HG03159 (cell line): ENCODE measurements around the gene DARS1.
"Not testable (repeated sequence)": the region's sequence is repeated elsewhere in the genome, so short reads cannot be mapped to it uniquely, and the experiment has no call there.

ENCODE experiments used
- ATAC-seq: cut with Tn5 transposase; IDR thresholded peaks from one replicate; pipeline ENCODE4 v1.9.1; 2021; ENCODE audit warnings: mild to moderate bottlenecking, moderate library complexity; ENCODE audit not compliant: unreplicated experiment

DARS1 gene

GRCh38 chr2:135985826-135986393 lies 484 bp upstream of the DARS1 start:
- ATAC-seq, result peak; percentile 37

GRCh38 chr2:135984199-135985017 lies 1.0 kb downstream of the DARS1 start:
- peak; percentile 33 for ATAC-seq

GRCh38 chr2:135980434-135981079 lies 4.9 kb downstream of the DARS1 start:
- no peak for ATAC-seq

- no peak for ATAC-seq
Observed at GRCh38 chr2:135975702-135976101, 9.7 kb downstream of the DARS1 start.

- no peak for ATAC-seq
Observed at GRCh38 chr2:135974036-135974435, 11.4 kb downstream of the DARS1 start.

GRCh38 chr2:135969655-135970387 lies 15.6 kb downstream of the DARS1 start:
- no peak for ATAC-seq

- ATAC-seq, result no peak
Observed at GRCh38 chr2:135965756-135966155, 19.7 kb downstream of the DARS1 start.

GRCh38 chr2:135964404-135964803 lies 21.0 kb downstream of the DARS1 start:
- not testable (repeated sequence) for ATAC-seq

GRCh38 chr2:135963841-135964240 lies 21.6 kb downstream of the DARS1 start:
- ATAC-seq, result no peak

- ATAC-seq, result no peak
Observed at GRCh38 chr2:135962366-135963123, 22.9 kb downstream of the DARS1 start.

- no peak for ATAC-seq
Observed at GRCh38 chr2:135960656-135961551, 24.5 kb downstream of the DARS1 start.

- ATAC-seq, result no peak
Observed at GRCh38 chr2:135960150-135960549, 25.3 kb downstream of the DARS1 start.

GRCh38 chr2:135958927-135959326 lies 26.5 kb downstream of the DARS1 start:
- ATAC-seq, result not testable (repeated sequence)

- no peak for ATAC-seq
Observed at GRCh38 chr2:135954020-135954601, 31.3 kb downstream of the DARS1 start.

GRCh38 chr2:135952891-135953290 lies 32.5 kb downstream of the DARS1 start:
- no peak for ATAC-seq

GRCh38 chr2:135951041-135951583 lies 34.3 kb downstream of the DARS1 start:
- ATAC-seq, result no peak

- no peak for ATAC-seq
Observed at GRCh38 chr2:135949451-135950234, 35.8 kb downstream of the DARS1 start.
